B cell (primary cell): ENCODE data around the gene ITPRIPL2. TPM values are rescaled to one million over a fixed set of nuclear protein-coding genes. Genes with fewer than 3 reads are reported as not detected.

Experiments used
- ATAC-seq: fragments of 200-7000 bp; cut with Tn5 transposase; one replicate; pipeline ENCODE4 v1.10.0; 2021; ENCODE audit warnings: low read depth, mild to moderate bottlenecking, moderate number of reproducible peaks, moderate library complexity
- CTCF ChIA-PET: fragments of 350-600 bp; sonication (Branson Sonifier 250); formaldehyde crosslinking; loops from one replicate; lab custom pipeline; 2021; ENCODE audit warnings: antibody characterized with exemption, inconsistent platforms; lab: Charles Lee
- POLR2A ChIA-PET: fragments of 350-600 bp; sonication (Branson Sonifier 250); formaldehyde crosslinking; loops from one replicate; lab custom pipeline; 2021; ENCODE audit warnings: antibody characterized with exemption; lab: Charles Lee
- DNase-seq: peaks from one replicate; pipeline ENCODE4 v3.0.0; 2013
- H2AFZ ChIP-seq: 2 replicates; pipeline ENCODE4 v1.6.1; 2012; ENCODE audit warnings: mild to moderate bottlenecking, low read depth, low read length; ENCODE audit not compliant: insufficient read depth, poor library complexity, severe bottlenecking
- H3K27ac ChIP-seq, 2 donors: 1 replicate in 1 of 2; 2 replicates in 1 of 2; pipeline ENCODE4 v1.5.1; 2012 to 2013; ENCODE audit warnings: low read length in 2 of 2, mild to moderate bottlenecking in 2 of 2, moderate library complexity in 1 of 2
- H3K27me3 ChIP-seq, 4 experiments: fragments of 200-600 bp in 1 of 4; sonication (generic) in 1 of 4; replicated peaks in 1 of 4; 1 replicate in 2 of 4; 2 replicates in 2 of 4; pipeline versions ENCODE4 v1.6.1 to v1.7.0; 2013 to 2016; ENCODE audit warnings: low read length in 3 of 4, mild to moderate bottlenecking in 2 of 4, mixed read lengths in 1 of 4, moderate library complexity in 1 of 4; ENCODE audit not compliant: insufficient read depth in 4 of 4, control insufficient read depth in 3 of 4; ENCODE audit errors: control extremely low read depth in 1 of 4
- H3K36me3 ChIP-seq, 2 experiments: replicated peaks in 1 of 2; 1 replicate in 1 of 2; 2 replicates in 1 of 2; pipeline versions ENCODE4 v1.6.1 to v1.7.1; 2013; ENCODE audit warnings: low read length in 1 of 2; ENCODE audit not compliant: insufficient read depth in 2 of 2, control insufficient read depth in 1 of 2; ENCODE audit errors: control extremely low read depth in 1 of 2, extremely low read depth in 1 of 2
- H3K4me1 ChIP-seq, 2 donors: fragments of 200-600 bp in 1 of 2; sonication (generic) in 1 of 2; 1 replicate in 1 of 2; 2 replicates in 1 of 2; pipeline versions ENCODE4 v1.5.1 to v1.6.1; 2013 to 2017; ENCODE audit warnings: low read length in 2 of 2; ENCODE audit not compliant: control insufficient read depth in 2 of 2, insufficient read depth in 2 of 2
- H3K4me2 ChIP-seq: replicated peaks from 2 replicates; pipeline ENCODE3; 2012; ENCODE audit warnings: mild to moderate bottlenecking, low read depth, low read length; ENCODE audit not compliant: poor library complexity, severe bottlenecking
- H3K4me3 ChIP-seq, 5 experiments: fragments of 200-600 bp in 1 of 5; sonication (generic) in 1 of 5; 1 replicate in 3 of 5; 2 replicates in 2 of 5; pipeline versions ENCODE4 v1.5.1 to v1.7.0; 2011 to 2016; ENCODE audit warnings: low read length in 4 of 5, mild to moderate bottlenecking in 4 of 5, low read depth in 2 of 5, control low read depth in 1 of 5, moderate library complexity in 1 of 5; ENCODE audit not compliant: insufficient read depth in 1 of 5; ENCODE audit errors: control extremely low read depth in 1 of 5, extremely low read depth in 1 of 5
- H3K79me2 ChIP-seq: fragments of 200-600 bp; sonication (generic); one replicate; pipeline ENCODE4 v1.6.0; 2016; ENCODE audit warnings: low read length; ENCODE audit not compliant: control insufficient read depth, insufficient read depth
- H3K9ac ChIP-seq: fragments of 200-600 bp; sonication (generic); 2 replicates; pipeline ENCODE4 v1.6.1; 2017; ENCODE audit warnings: mild to moderate bottlenecking, low read length, moderate library complexity
- H3K9me3 ChIP-seq, 3 donors: one replicate each; pipeline versions ENCODE4 v1.6.1 to v1.7.1; 2013; ENCODE audit warnings: low read length in 2 of 3; ENCODE audit not compliant: control insufficient read depth in 2 of 3, insufficient read depth in 1 of 3; ENCODE audit errors: control extremely low read depth in 1 of 3
- H4K20me1 ChIP-seq: 2 replicates; pipeline ENCODE4 v1.6.0; 2012; ENCODE audit warnings: mild to moderate bottlenecking, low read length; ENCODE audit not compliant: insufficient read depth, control insufficient read depth, poor library complexity, severe bottlenecking
- H3K27ac Mint-ChIP-seq: one replicate; pipeline ENCODE4 v1.8.0; 2021; ENCODE audit warnings: mixed read lengths
- H3K27me3 Mint-ChIP-seq: one replicate; pipeline ENCODE4 v1.8.0; 2021; ENCODE audit warnings: mixed read lengths
- H3K4me1 Mint-ChIP-seq: one replicate; pipeline ENCODE4 v1.8.0; 2021; ENCODE audit warnings: mixed read lengths
- H3K4me3 Mint-ChIP-seq: one replicate; pipeline ENCODE4 v1.8.0; 2021; ENCODE audit warnings: mixed read lengths
- H3K9me3 Mint-ChIP-seq: one replicate; pipeline ENCODE4 v1.8.0; 2022; ENCODE audit warnings: mixed read lengths; ENCODE audit not compliant: insufficient read depth
- EZH2 ChIP-seq: IDR thresholded peaks from 2 replicates; pipeline ENCODE4 v1.6.1; 2012; ENCODE audit warnings: borderline replicate concordance, low read depth, mild to moderate bottlenecking, moderate library complexity, low read length; ENCODE audit not compliant: insufficient read depth, poor library complexity, severe bottlenecking
- WGBS: methylation state at CpG from one replicate; pipeline ENCODE4 v1.1.5; 2013; ENCODE audit warnings: missing lambda C conversion rate; ENCODE audit not compliant: insufficient coverage; 5-methylcytosine and 5-hydroxymethylcytosine counted together
- intact Hi-C: fragments of 100-400 bp; cut with micrococcal nuclease; formaldehyde crosslinking; loops from one replicate; pipeline ENCODE4 v1.10.0; 2022
- polyA plus RNA-seq: library from polyadenylated mRNA; depleted of rRNA; stranded (reverse); fragments of >200 nt; gene quantifications from 2 replicates; pipeline ENCODE4 v1.2.3, GENCODE V29; 2012
- total RNA-seq, 2 donors: library from RNA; stranded (reverse); fragments of 120-200 nt in 1 of 2; gene quantifications; 1 replicate in 1 of 2; 2 replicates in 1 of 2; pipeline versions ENCODE4 v1.2.3 to v1.2.4, GENCODE V29; 2013 to 2022
- TF ChIP-seq, protein P1 (sequence below): fragments of 200-600 bp; IDR thresholded peaks from one replicate; pipeline ENCODE4 v1.8.0; 2022; ENCODE audit warnings: antibody characterized with exemption, mild to moderate bottlenecking

The ITPRIPL2 gene
- total and polyA plus RNA-seq, 2 donors (not counting 1 experiment from before 2014, with no cell fraction given) = 1.1 to 15.4 TPM

DNA sequence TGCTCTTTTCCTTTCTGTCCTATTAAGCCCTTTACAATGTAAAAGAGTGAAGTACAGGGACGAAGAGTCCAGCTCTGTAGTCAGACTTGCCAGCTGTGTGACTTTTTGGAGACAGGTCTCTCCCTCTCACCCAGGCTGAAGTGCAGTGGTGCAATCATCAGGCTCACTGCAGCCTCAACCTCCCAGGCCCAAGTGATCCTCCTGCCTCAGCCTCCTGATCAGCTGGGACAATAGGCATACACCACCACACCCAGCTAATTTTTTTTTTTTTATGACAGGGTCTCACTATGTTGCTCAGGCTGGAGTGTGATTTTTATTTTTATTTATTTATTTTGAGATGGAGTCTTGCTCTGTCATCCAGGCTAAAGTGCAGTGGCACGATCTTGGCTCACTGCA lies 7.1 kb upstream of the ITPRIPL2 start:
- H3K27me3 ChIP-seq = peaks cover 0 to 3% (median 0%) of the 10 kb centered on the region in 4 experiments
- Mint-ChIP-seq H3K27me3 (no peaks in the 10 kb centered on the region), H3K27ac (no peak overlapping the region), H3K4me3 (no peak overlapping the region), H3K9me3 (no peaks in the 10 kb centered on the region), H3K4me1 (peaks cover 10% of the 10 kb centered on the region)
- DNase-seq (no peak), ATAC-seq (no peak)
- H3K9ac ChIP-seq = no peak overlapping the region
- no peaks in the 10 kb centered on the region for H3K4me1 ChIP-seq
- ChIA-PET CTCF (interaction anchor here (0.6 to 1.1 kb wide), 2 partner anchors 21 to 46 kb away, joined by 3 to 4 read pairs; no protein-coding TSS in a partner anchor), POLR2A (no interaction called here)
- H4K20me1 ChIP-seq = no peaks in the 10 kb centered on the region
- H3K36me3 ChIP-seq = no peaks in the 10 kb centered on the region
- no peak overlapping the region for H3K27ac ChIP-seq
- H2AFZ ChIP-seq = no peak overlapping the region
- no peak for TF ChIP-seq EZH2
- TF ChIP-seq, protein P1, sequence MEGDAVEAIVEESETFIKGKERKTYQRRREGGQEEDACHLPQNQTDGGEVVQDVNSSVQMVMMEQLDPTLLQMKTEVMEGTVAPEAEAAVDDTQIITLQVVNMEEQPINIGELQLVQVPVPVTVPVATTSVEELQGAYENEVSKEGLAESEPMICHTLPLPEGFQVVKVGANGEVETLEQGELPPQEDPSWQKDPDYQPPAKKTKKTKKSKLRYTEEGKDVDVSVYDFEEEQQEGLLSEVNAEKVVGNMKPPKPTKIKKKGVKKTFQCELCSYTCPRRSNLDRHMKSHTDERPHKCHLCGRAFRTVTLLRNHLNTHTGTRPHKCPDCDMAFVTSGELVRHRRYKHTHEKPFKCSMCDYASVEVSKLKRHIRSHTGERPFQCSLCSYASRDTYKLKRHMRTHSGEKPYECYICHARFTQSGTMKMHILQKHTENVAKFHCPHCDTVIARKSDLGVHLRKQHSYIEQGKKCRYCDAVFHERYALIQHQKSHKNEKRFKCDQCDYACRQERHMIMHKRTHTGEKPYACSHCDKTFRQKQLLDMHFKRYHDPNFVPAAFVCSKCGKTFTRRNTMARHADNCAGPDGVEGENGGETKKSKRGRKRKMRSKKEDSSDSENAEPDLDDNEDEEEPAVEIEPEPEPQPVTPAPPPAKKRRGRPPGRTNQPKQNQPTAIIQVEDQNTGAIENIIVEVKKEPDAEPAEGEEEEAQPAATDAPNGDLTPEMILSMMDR = no peak
- H3K4me2 ChIP-seq = no peak overlapping the region
- WGBS = 90% methylated on average over 2 of the region's 2 CpGs
- H3K79me2 ChIP-seq = no peaks in the 10 kb centered on the region
- no peaks in the 10 kb centered on the region for H3K9me3 ChIP-seq
- no peak overlapping the region for H3K4me3 ChIP-seq
- intact Hi-C loops = no loop called here

DNA sequence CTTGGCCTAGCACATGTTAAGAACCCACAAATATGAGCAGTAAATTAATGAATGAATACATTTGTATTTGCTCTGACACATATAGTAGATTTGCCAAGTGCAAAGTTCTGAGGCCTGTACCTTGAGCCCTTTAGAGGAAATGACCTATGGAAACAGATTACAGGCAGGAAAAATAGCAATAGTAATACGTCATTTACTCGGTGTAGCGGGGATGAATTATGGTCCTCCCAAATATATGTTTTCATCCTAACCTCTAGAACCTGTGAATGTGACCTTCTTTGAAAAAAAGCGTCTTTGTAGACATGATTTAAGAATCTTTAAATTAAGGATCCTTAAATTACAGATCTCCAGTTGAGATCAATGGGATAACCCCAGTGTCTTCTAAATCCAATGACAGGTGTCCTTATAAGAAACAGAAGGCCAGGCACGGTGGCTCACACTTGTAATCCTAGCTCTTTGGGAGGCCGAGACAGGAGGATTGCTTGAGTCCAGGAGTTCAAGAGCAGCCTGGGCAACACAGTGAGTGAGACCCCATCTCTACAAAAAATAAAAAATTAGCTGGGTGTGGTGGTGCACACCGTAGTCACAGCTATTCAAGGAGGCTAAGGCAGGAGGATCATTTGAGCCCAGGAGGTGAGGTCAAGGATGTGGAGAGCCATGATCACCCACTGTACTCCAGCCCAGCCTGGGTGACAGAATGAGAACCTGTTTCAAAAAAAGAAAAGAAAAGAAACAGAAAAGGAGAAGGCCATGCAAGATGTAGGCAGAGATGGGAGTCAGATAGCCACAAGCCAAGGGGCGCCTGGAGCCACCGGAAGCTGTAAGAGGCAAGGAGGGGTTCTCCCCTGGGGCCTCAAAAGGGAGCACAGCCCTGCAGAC lies 5.1 kb upstream of the ITPRIPL2 start:
- H3K4me1 Mint-ChIP-seq = peaks cover 22% of the 10 kb centered on the region
- Histone ChIP-seq H3K27ac (no peak overlapping the region), H3K9ac (no peak overlapping the region), H3K79me2 (no peaks in the 10 kb centered on the region), H3K4me1 (peaks cover 2 to 4% of the 10 kb centered on the region in 2 donors), H3K4me2 (no peak overlapping the region), H4K20me1 (no peaks in the 10 kb centered on the region), H2AFZ (no peak overlapping the region), H3K27me3 (peaks cover 0 to 6% (median 0%) of the 10 kb centered on the region in 4 experiments), H3K36me3 (no peaks in the 10 kb centered on the region), H3K9me3 (no peaks in the 10 kb centered on the region), H3K4me3 (no peak overlapping the region)
- no peak overlapping the region for H3K4me3 Mint-ChIP-seq
- peaks cover 13% of the 10 kb centered on the region for H3K27me3 Mint-ChIP-seq
- H3K27ac Mint-ChIP-seq = no peak overlapping the region
- DNase-seq (no peak), ATAC-seq (no peak)
- no peak for TF ChIP-seq EZH2
- TF ChIP-seq, protein P1 = no peak
- POLR2A ChIA-PET = interaction anchor here (0.6 to 1.2 kb wide), 2 partner anchors 11 to 158 kb away, joined by 3 to 4 read pairs; no protein-coding TSS in a partner anchor
- H3K9me3 Mint-ChIP-seq = no peaks in the 10 kb centered on the region
- CTCF ChIA-PET = interaction anchor here (1.6 kb wide), 1 partner anchor 23 kb away, joined by 5 read pairs; no protein-coding TSS in a partner anchor
- WGBS = 84% methylated on average over 3 of the region's 9 CpGs
- intact Hi-C loops = no loop called here
